Upper lobe of right lung (tissue), 1 donor: ENCODE measurements around the gene GLI3. TPM values are rescaled to one million over a fixed set of nuclear protein-coding genes. Genes with fewer than 3 reads are reported as not detected.

Experiments
- ATAC-seq: fragments of 200-7000 bp; cut with Tn5 transposase; one replicate; pipeline ENCODE4 v1.9.1; 2020; ENCODE audit warnings: mild to moderate bottlenecking, moderate library complexity
- DNase-seq: peaks from one replicate; pipeline ENCODE4 v3.0.0-alpha.2; 2020
- H3K27ac ChIP-seq: fragments of 200-600 bp; one replicate; pipeline ENCODE4 v1.8.0; 2022
- H3K27me3 ChIP-seq: fragments of 200-600 bp; one replicate; pipeline ENCODE4 v1.8.0; 2022; ENCODE audit warnings: mild to moderate bottlenecking
- H3K36me3 ChIP-seq: fragments of 200-600 bp; one replicate; pipeline ENCODE4 v1.8.0; 2022
- H3K4me1 ChIP-seq: fragments of 200-600 bp; one replicate; pipeline ENCODE4 v1.8.0; 2022
- H3K4me3 ChIP-seq: fragments of 200-600 bp; one replicate; pipeline ENCODE4 v1.8.0; 2022; ENCODE audit warnings: mild to moderate bottlenecking
- H3K9me3 ChIP-seq: fragments of 200-600 bp; one replicate; pipeline ENCODE4 v1.8.0; 2022
- CTCF ChIP-seq: fragments of 200-600 bp; IDR thresholded peaks from one replicate; pipeline ENCODE4 v1.8.0; 2022; ENCODE audit warnings: antibody characterized with exemption
- intact Hi-C: fragments of 100-400 bp; cut with DNase I; formaldehyde crosslinking; loops from one replicate; pipeline ENCODE4 v1.11.0; 2022
- total RNA-seq: library from RNA; stranded (reverse); fragmentation: NEBNext Ultra II Directional; extraction: Animal tissue kit (Norgen Biotek cat#: 25700); gene quantifications from one replicate; pipeline ENCODE4 v1.2.1, GENCODE V29; 2021
- donor health status: DM: no; HTN: yes; CAD: no; lungs with severe emphysema.

Gene GLI3
- total RNA-seq, 1 donor from 2014 or later, result 17.5 TPM

GRCh38 chr7:41924796-41925195 is 312.2 kb downstream of the GLI3 start:
- Histone ChIP-seq H3K4me3 (no peak overlapping the region), H3K27me3 (no peaks in the 10 kb centered on the region), H3K27ac (no peak overlapping the region), H3K36me3 (no peaks in the 10 kb centered on the region), H3K9me3 (no peaks in the 10 kb centered on the region), H3K4me1 (no peaks in the 10 kb centered on the region)
- no peak for TF ChIP-seq CTCF
- DNase-seq, result no peak
- intact Hi-C loops, result no loop called here
- no peak for ATAC-seq

GRCh38 chr7:41922373-41922772 is 314.6 kb downstream of the GLI3 start:
- DNase-seq (no peak), ATAC-seq (no peak)
- no peaks in the 10 kb centered on the region for H3K27me3 ChIP-seq
- no peak overlapping the region for H3K4me3 ChIP-seq
- intact Hi-C loops, result no loop called here
- no peaks in the 10 kb centered on the region for H3K9me3 ChIP-seq
- no peaks in the 10 kb centered on the region for H3K36me3 ChIP-seq
- H3K4me1 ChIP-seq, result no peaks in the 10 kb centered on the region
- no peak for TF ChIP-seq CTCF
- no peak overlapping the region for H3K27ac ChIP-seq

DNA sequence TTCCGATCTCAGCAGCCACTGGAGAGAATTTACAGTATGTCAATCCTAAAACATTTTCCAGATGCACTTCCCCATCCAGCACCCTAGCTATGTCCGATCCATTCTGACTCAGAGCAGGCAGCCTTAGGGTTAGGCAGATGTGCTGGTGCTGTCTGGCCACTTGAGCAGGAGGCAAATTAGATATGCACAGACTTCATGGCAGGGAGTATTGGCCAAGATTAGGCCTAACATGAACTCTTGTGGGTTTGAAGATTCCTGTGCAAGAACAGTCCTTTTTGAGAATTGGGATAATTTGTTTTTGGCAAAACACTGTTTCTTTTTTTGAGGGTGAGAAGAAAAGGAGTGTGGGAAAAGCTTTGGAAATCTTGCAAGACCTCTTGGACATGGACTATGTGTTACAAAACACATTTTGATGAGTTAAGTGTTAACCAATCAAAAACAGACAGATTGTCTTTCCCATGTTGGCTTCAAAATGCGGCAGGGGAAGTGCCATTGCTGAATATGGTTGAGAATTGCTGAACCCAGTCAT is 315.5 kb downstream of the GLI3 start:
- Histone ChIP-seq H3K27ac (no peak overlapping the region), H3K27me3 (no peaks in the 10 kb centered on the region), H3K36me3 (no peaks in the 10 kb centered on the region), H3K4me3 (no peak overlapping the region), H3K9me3 (no peaks in the 10 kb centered on the region), H3K4me1 (no peaks in the 10 kb centered on the region)
- no peak for DNase-seq
- peak; percentile 76 for ATAC-seq
- intact Hi-C loops, result no loop called here
- TF ChIP-seq CTCF, result no peak

GRCh38 chr7:41918597-41918996 is 318.4 kb downstream of the GLI3 start:
- DNase-seq, result no peak
- Histone ChIP-seq H3K9me3 (no peaks in the 10 kb centered on the region), H3K27ac (no peak overlapping the region), H3K4me3 (no peak overlapping the region), H3K27me3 (no peaks in the 10 kb centered on the region), H3K36me3 (no peaks in the 10 kb centered on the region), H3K4me1 (no peaks in the 10 kb centered on the region)
- intact Hi-C loops, result no loop called here
- TF ChIP-seq CTCF, result no peak
- no peak for ATAC-seq

DNA sequence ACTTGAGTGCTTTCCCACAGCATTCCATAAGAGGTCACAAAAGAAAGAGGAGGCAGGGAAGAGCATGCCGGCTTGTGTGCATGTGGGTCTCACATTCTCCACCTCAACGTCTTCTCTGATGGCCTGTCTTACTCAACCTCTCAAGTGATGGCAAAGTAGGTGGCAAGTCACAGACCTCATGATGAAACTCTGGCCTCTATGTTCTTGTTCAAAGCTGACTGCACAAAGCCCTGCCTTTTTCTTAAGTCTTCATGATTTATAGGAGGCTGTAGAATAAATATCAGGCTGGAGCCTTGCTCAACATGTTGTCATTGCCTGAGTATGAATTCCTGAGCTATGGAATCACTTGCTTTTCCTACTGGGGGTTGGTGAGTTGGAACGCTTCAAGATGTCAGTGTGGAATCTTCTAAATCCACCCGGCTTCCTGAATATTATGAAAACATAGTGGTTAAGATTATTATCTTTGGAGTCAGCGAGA is 320.5 kb downstream of the GLI3 start:
- no peaks in the 10 kb centered on the region for H3K9me3 ChIP-seq
- H3K4me1 ChIP-seq, result no peaks in the 10 kb centered on the region
- ATAC-seq (peak; percentile 73), DNase-seq (no peak)
- no peak for TF ChIP-seq CTCF
- intact Hi-C loops, result no loop called here
- H3K27ac ChIP-seq, result peak overlapping the region; percentile 14
- no peaks in the 10 kb centered on the region for H3K36me3 ChIP-seq
- H3K27me3 ChIP-seq, result no peaks in the 10 kb centered on the region
- H3K4me3 ChIP-seq, result no peak overlapping the region

DNA sequence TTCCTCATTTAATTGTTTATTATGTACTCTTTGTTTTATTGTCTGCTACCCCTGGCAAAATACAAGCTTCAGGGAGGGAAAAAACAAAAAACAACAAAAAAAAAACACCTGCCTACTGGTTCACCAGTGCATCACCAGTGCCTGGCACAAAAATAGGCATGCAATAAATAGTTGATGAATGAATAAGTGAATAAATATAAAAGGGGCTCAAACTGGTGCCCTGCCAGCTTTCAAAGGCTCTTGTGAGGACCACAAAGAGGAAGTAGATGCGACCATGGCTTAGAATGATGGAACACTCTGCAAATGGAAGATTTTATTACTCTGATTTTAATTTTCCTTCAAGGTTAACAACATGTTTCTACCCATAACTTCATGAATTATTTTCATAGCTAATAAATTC is 321.1 kb downstream of the GLI3 start:
- no peak overlapping the region for H3K4me3 ChIP-seq
- no peak for TF ChIP-seq CTCF
- H3K27ac ChIP-seq, result peak overlapping the region; percentile 14
- H3K9me3 ChIP-seq, result no peaks in the 10 kb centered on the region
- ATAC-seq (no peak), DNase-seq (no peak)
- no peaks in the 10 kb centered on the region for H3K27me3 ChIP-seq
- intact Hi-C loops, result no loop called here
- no peaks in the 10 kb centered on the region for H3K4me1 ChIP-seq
- no peaks in the 10 kb centered on the region for H3K36me3 ChIP-seq
